Fibroblast of lung (primary cell): ENCODE data around the gene ARID1B. TPM values are rescaled to one million over a fixed set of nuclear protein-coding genes. Genes with fewer than 3 reads are reported as not detected.

Experiments
- DNase-seq, 2 donors: peaks; one replicate each; pipeline versions ENCODE4 v3.0.0 to v3.0.0-alpha.2; 2010; ENCODE audit warnings: low read depth in 2 of 2
- H2AFZ ChIP-seq: 2 replicates; pipeline ENCODE4 v1.5.1; 2012; ENCODE audit warnings: low read length, control low read depth, inconsistent platforms
- H3K27ac ChIP-seq: 2 replicates; pipeline ENCODE4 v1.5.1; 2011; ENCODE audit warnings: low read length, control low read depth; ENCODE audit not compliant: insufficient read depth
- H3K27me3 ChIP-seq: 2 replicates; pipeline ENCODE4 v1.5.1; 2011; ENCODE audit warnings: mild to moderate bottlenecking, low read length; ENCODE audit not compliant: control insufficient read depth, insufficient read depth
- H3K36me3 ChIP-seq: 2 replicates; pipeline ENCODE4 v1.5.1; 2011; ENCODE audit warnings: low read length; ENCODE audit not compliant: control insufficient read depth, insufficient read depth
- H3K4me1 ChIP-seq: 2 replicates; pipeline ENCODE4 v1.5.1; 2011; ENCODE audit warnings: low read length; ENCODE audit not compliant: control insufficient read depth, insufficient read depth; ENCODE audit errors: extremely low read depth
- H3K4me2 ChIP-seq: 2 replicates; pipeline ENCODE4 v1.5.1; 2011; ENCODE audit warnings: low read length, control low read depth; ENCODE audit not compliant: insufficient read depth; ENCODE audit errors: extremely low read depth
- H3K4me3 ChIP-seq, 4 experiments: fragments of 200-600 bp in 1 of 4; sonication (generic) in 1 of 4; replicated peaks in 1 of 4; 2 replicates each; pipeline ENCODE4 v1.5.1; 2011 to 2016; ENCODE audit warnings: low read length in 4 of 4, low read depth in 3 of 4, mild to moderate bottlenecking in 3 of 4, control low read depth in 2 of 4, inconsistent platforms in 1 of 4, mixed read lengths in 1 of 4; ENCODE audit not compliant: insufficient read depth in 1 of 4; ENCODE audit errors: control extremely low read depth in 1 of 4
- H3K79me2 ChIP-seq: 2 replicates; pipeline ENCODE4 v1.5.1; 2012; ENCODE audit warnings: mild to moderate bottlenecking, low read length, inconsistent platforms; ENCODE audit not compliant: control insufficient read depth, insufficient read depth
- H3K9ac ChIP-seq: 2 replicates; pipeline ENCODE4 v1.5.1; 2011; ENCODE audit warnings: mild to moderate bottlenecking, low read length, control low read depth; ENCODE audit not compliant: insufficient read depth
- H3K9me3 ChIP-seq: 2 replicates; pipeline ENCODE4 v1.5.1; 2012; ENCODE audit warnings: low read depth, low read length; ENCODE audit not compliant: control insufficient read depth, insufficient read depth
- H4K20me1 ChIP-seq: 2 replicates; pipeline ENCODE4 v1.5.1; 2011; ENCODE audit warnings: low read length; ENCODE audit not compliant: control insufficient read depth, insufficient read depth; ENCODE audit errors: extremely low read depth
- CTCF ChIP-seq, 2 donors: IDR thresholded peaks in 1 of 2; conservative IDR thresholded peaks in 1 of 2; 1 replicate in 1 of 2; 2 replicates in 1 of 2; pipeline ENCODE4 v1.5.1; 2011 to 2012; ENCODE audit warnings: low read length in 2 of 2, control low read depth in 1 of 2, inconsistent platforms in 1 of 2, low read depth in 1 of 2, mild to moderate bottlenecking in 1 of 2
- EZH2 ChIP-seq: IDR thresholded peaks from 2 replicates; pipeline ENCODE4 v1.5.1; 2012; ENCODE audit warnings: low read length, control low read depth, mild to moderate bottlenecking; ENCODE audit errors: missing control alignments
- polyA plus RNA-seq, 2 donors: library from polyadenylated mRNA; depleted of rRNA in 1 of 2; stranded (reverse) in 1 of 2; unstranded in 1 of 2; fragments of >200 nt; gene quantifications; 2 replicates each; pipeline ENCODE4 v1.2.1, GENCODE V29; 2011 to 2012; ENCODE audit warnings: missing spikeins in 1 of 2
- total RNA-seq: library from RNA; depleted of rRNA; stranded (reverse); fragments of >200 nt; gene quantifications from 2 replicates; pipeline ENCODE4 v1.2.1, GENCODE V29; 2014

Gene ARID1B
- total and polyA plus RNA-seq, 2 donors (not counting 1 experiment from before 2014, with no cell fraction given) = 15.4 to 41.9 TPM

- Histone ChIP-seq H3K9ac (no peak overlapping the region), H3K9me3 (no peaks in the 10 kb centered on the region), H3K27me3 (no peaks in the 10 kb centered on the region), H3K4me2 (no peak overlapping the region), H3K4me1 (no peaks in the 10 kb centered on the region), H2AFZ (no peak overlapping the region), H3K36me3 (no peaks in the 10 kb centered on the region), H3K79me2 (no peaks in the 10 kb centered on the region), H4K20me1 (no peaks in the 10 kb centered on the region), H3K4me3 (no peak overlapping the region), H3K27ac (no peak overlapping the region)
- DNase-seq = no peak
- TF ChIP-seq EZH2 (no peak), CTCF (conservative IDR thresholded peaks at IDR 0.05 in 1 of 2, IDR thresholded peaks at IDR 0.05 in 1 of 2; ENCODE audit: low read depth in 1 of 2, low read length in 2 of 2) (no peak)
Observed at GRCh38 chr6:157213907-157214565, 436.9 kb downstream of the ARID1B start.

DNA sequence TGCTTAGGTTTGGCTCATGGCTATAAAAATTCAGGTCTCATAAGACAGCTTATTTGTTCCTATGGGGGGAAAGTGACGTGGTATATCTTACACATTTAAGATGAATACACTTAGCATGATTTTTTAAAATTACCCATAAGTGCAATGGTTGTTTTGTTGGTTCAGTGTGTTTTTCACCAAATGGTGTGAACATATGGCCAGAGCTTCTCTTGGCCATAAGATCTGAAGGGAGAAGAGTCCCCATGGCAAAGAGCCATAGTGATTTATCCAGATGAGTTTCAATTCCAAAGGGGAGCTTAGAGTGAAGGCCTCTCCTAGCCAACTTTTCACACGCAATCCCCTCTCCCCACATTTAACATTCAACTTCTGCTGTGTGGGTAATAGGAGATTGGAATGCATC is 438.5 kb downstream of the ARID1B start:
- Histone ChIP-seq H3K4me3 (no peak overlapping the region), H3K9ac (no peak overlapping the region), H3K27me3 (no peaks in the 10 kb centered on the region), H3K36me3 (no peaks in the 10 kb centered on the region), H2AFZ (no peak overlapping the region), H4K20me1 (no peaks in the 10 kb centered on the region), H3K79me2 (no peaks in the 10 kb centered on the region), H3K4me1 (peaks cover 2% of the 10 kb centered on the region), H3K27ac (no peak overlapping the region), H3K4me2 (no peak overlapping the region), H3K9me3 (no peaks in the 10 kb centered on the region)
- no peak for DNase-seq
- TF ChIP-seq CTCF (conservative IDR thresholded peaks at IDR 0.05 in 1 of 2, IDR thresholded peaks at IDR 0.05 in 1 of 2; ENCODE audit: low read depth in 1 of 2, low read length in 2 of 2) (no peak), EZH2 (no peak)

- Histone ChIP-seq H2AFZ (no peak overlapping the region), H3K9me3 (no peaks in the 10 kb centered on the region), H3K9ac (no peak overlapping the region), H4K20me1 (no peaks in the 10 kb centered on the region), H3K27me3 (no peaks in the 10 kb centered on the region), H3K4me1 (peaks cover 2% of the 10 kb centered on the region), H3K4me2 (no peak overlapping the region), H3K79me2 (no peaks in the 10 kb centered on the region), H3K27ac (no peak overlapping the region), H3K36me3 (no peaks in the 10 kb centered on the region), H3K4me3 (no peak overlapping the region)
- DNase-seq = no peak
- TF ChIP-seq CTCF (conservative IDR thresholded peaks at IDR 0.05 in 1 of 2, IDR thresholded peaks at IDR 0.05 in 1 of 2; ENCODE audit: low read depth in 1 of 2, low read length in 2 of 2) (no peak), EZH2 (no peak)
Observed at GRCh38 chr6:157216570-157216969, 439.4 kb downstream of the ARID1B start.
